Metanephros (tissue), 2 donors: ENCODE results near the gene IRF7. TPM values are rescaled to one million over a fixed set of nuclear protein-coding genes. Genes with fewer than 3 reads are reported as not detected.

Source experiments
- small RNA-seq: library from RNA; depleted of rRNA; stranded (forward); fragments of <200 nt; gene quantifications from one replicate; pipeline ENCODE3, GENCODE V24; 2014; ENCODE audit warnings: low replicate concordance
- total RNA-seq: library from RNA; depleted of rRNA; stranded (reverse); fragments of >200 nt; gene quantifications from one replicate; pipeline ENCODE4 v1.2.3, GENCODE V29; 2014

Gene IRF7
- total RNA-seq: 18.1 TPM

GRCh38 chr11:615504-616319, at the start of gene IRF7:
TSS of gene IRF7 (minus strand) at chr11:615950. CDS start at chr11:615364, 586 bp downstream.

GRCh38 chr11:636511-637332, 21.0 kb upstream of the IRF7 start, which contains the start of gene DRD4:
TSS of gene DRD4 (plus strand) at chr11:637269. CDS start at chr11:637305, 36 bp downstream.

GRCh38 chr11:626475-627307, 10.9 kb upstream of the IRF7 start, which contains the start of gene SCT:
TSS of gene SCT (minus strand) at chr11:627181. CDS start at chr11:627143, 38 bp downstream.

GRCh38 chr11:624705-625635, 9.2 kb upstream of the IRF7 start, which contains the start of gene CDHR5:
TSS of gene CDHR5 (minus strand) at chr11:624955. CDS start at chr11:624902, 53 bp downstream.

GRCh38 chr11:575996-576768, 39.6 kb downstream of the IRF7 start, which contains the start of gene PHRF1:
TSS of gene PHRF1 (plus strand) at chr11:576470. CDS start at chr11:581513, 5,043 bp downstream.

Small RNA genes lying within 50 kb of the gene (small RNA-seq; reads per million reads assigned to genes)
- 9.0 reads per million, percentile 95 among the genes with 10 or more reads in this experiment for gene MIR210

Other genes with a start within 250 kb of the IRF7 start
- gene B4GALNT4, start 246.5 kb downstream of the IRF7 start, total RNA-seq: 53.1 TPM
- gene PKP3, start 221.7 kb downstream of the IRF7 start, total RNA-seq: 5.2 TPM
- gene SIGIRR, start 201.0 kb downstream of the IRF7 start, total RNA-seq: 40.8 TPM
- gene ANO9, start 173.9 kb downstream of the IRF7 start, total RNA-seq: 12.8 TPM
- gene PTDSS2, start 165.7 kb downstream of the IRF7 start, total RNA-seq: 48.8 TPM
- 143 TPM for gene RNH1, start 108.7 kb downstream of the IRF7 start, total RNA-seq
- 23.0 TPM for gene HRAS, start 80.4 kb downstream of the IRF7 start, total RNA-seq
- 1.8 TPM for gene LRRC56, start 78.4 kb downstream of the IRF7 start, total RNA-seq
- 2.3 TPM for gene LMNTD2, start 55.2 kb downstream of the IRF7 start, total RNA-seq
- gene RASSF7, start 55.0 kb downstream of the IRF7 start, total RNA-seq: 55.8 TPM
- gene PHRF1, start 39.5 kb downstream of the IRF7 start, total RNA-seq: 29.7 TPM
- gene CDHR5, start 9.0 kb upstream of the IRF7 start, total RNA-seq: 21.3 TPM
- 7.6 TPM for gene SCT, start 11.2 kb upstream of the IRF7 start, total RNA-seq
- gene DRD4, start 21.3 kb upstream of the IRF7 start, total RNA-seq: 1.3 TPM
- 27.9 TPM for gene DEAF1, start 79.3 kb upstream of the IRF7 start, total RNA-seq
- 16.8 TPM for gene TMEM80, start 79.9 kb upstream of the IRF7 start, total RNA-seq
- 137 TPM for gene EPS8L2, start 90.3 kb upstream of the IRF7 start, total RNA-seq
- gene TALDO1, start 131.5 kb upstream of the IRF7 start, total RNA-seq: 118 TPM
- gene GATD1, start 161.5 kb upstream of the IRF7 start, total RNA-seq: 67.5 TPM
- gene CEND1, start 174.1 kb upstream of the IRF7 start, total RNA-seq: 0.12 TPM
- 10.7 TPM for gene SLC25A22, start 182.3 kb upstream of the IRF7 start, total RNA-seq
- gene PIDD1, start 189.3 kb upstream of the IRF7 start, total RNA-seq: 19.7 TPM
- gene RPLP2, start 194.0 kb upstream of the IRF7 start, total RNA-seq: 558 TPM
- gene PNPLA2, start 203.0 kb upstream of the IRF7 start, total RNA-seq: 76.7 TPM
- 12.9 TPM for gene CRACR2B, start 212.0 kb upstream of the IRF7 start, total RNA-seq
- gene CD151, start 217.0 kb upstream of the IRF7 start, total RNA-seq: 153 TPM
- gene POLR2L, start 226.6 kb upstream of the IRF7 start, total RNA-seq: 39.9 TPM
- 75.3 TPM for gene TSPAN4, start 226.9 kb upstream of the IRF7 start, total RNA-seq